Stimulated activated naive CD4-positive, alpha-beta T cell (primary cell): ENCODE results near the gene GALNT10.
A peak's percentile ranks its signal among the peaks of the same experiment; 100 is the strongest.

ENCODE experiments used
- DNase-seq, 6 experiments: peaks; one replicate each; lab custom pipeline; 2025; lab: John Stamatoyannopoulos, UW

Gene GALNT10

DNA sequence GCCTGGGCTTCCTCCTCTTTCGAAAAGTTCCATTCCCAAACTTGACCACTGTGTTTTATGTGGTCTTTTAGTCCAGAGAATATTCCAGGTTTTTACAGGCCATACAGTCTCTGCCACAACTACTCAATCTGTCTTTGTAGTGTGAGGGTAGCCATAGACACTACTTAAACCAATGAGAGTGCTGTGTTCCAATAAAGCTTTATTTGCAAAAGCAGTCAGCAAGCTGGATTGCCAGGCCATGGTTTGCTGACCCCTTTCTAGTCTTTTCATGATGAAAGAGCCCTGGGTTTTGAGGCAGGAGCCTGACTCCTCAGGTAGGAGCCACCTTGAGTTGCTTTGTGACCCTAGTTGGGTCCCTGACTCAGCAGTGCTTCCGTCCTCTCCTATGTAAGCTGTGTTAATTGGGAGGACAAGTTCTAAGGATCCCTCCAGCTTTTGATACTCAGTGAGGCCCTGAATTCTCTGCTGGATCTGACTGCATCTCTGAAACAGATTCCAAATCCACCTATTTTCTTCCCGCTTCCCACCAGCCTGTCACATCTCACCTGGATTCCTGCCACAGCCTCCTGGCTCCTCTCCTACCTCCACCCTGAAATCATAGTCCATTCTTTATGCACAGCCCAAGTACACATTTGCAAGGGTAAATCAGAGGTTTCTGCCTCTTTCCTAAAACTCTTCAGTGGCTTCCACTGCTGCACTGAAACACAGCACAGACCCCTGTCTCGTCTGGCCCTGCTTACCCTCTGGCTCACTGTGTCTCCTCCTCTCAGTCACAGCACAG, 13.5 kb downstream of the GALNT10 start:
- no peak for DNase-seq

DNA sequence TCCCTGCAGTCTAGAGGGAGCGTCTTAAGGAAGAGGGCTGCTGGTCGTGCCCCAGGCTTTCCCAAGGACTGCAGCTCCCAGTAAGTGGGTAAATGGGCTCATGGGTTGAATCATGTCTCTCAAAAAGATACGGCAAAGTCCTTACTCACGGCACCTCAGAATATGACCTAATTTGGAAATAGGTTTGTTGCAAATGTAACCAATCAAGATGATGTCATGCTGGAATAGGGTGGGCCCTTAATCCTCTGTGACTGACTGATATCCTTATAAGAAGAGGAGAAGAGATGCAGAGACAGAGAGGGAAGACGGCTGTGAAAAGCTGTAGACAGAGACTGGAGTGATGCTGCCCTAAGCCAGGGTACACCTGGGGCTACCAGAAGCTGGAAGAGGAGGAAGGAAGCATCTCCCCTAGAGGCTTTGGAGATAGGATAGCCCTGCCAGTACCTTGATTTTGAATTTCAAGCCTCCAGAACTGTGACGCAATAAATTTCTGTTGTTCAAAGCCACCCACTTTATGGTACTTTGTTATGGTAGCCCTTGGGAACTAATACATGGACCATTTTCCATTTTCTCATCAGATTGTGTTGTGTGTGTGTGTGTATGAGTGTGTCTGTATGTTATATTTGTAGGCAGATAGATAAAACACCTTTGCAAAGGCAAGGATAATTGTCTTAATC, 15.0 kb downstream of the GALNT10 start:
- no peak for DNase-seq

GRCh38 chr5:154206311-154206710, 15.8 kb downstream of the GALNT10 start:
- DNase-seq, result no peak

DNA sequence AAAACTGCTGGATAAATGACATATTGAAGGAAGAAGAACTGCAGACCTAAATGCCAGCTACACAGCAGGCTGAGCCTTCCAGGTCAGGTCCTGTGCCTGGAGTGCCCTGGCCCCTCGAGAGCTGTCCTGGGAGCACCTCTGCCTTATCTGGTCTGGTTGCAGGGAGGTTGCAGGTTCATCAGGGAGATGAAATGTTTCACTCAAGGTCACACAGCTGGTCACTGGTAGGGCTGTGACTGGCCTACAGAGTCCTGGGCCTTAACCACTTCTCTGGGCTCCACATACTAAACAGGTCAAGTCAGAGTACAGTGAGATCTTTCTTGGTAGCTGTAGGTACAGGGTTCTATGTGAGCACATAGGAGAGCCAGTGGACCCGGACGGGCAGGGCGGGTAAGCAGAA, 16.7 kb downstream of the GALNT10 start:
- no peak for DNase-seq

GRCh38 chr5:154209591-154210081, 19.1 kb downstream of the GALNT10 start:
- DNase-seq, result no peak

- DNase-seq, result no peak
These were observed 19.6 kb downstream of the GALNT10 start for GRCh38 chr5:154210163-154210562.

DNA sequence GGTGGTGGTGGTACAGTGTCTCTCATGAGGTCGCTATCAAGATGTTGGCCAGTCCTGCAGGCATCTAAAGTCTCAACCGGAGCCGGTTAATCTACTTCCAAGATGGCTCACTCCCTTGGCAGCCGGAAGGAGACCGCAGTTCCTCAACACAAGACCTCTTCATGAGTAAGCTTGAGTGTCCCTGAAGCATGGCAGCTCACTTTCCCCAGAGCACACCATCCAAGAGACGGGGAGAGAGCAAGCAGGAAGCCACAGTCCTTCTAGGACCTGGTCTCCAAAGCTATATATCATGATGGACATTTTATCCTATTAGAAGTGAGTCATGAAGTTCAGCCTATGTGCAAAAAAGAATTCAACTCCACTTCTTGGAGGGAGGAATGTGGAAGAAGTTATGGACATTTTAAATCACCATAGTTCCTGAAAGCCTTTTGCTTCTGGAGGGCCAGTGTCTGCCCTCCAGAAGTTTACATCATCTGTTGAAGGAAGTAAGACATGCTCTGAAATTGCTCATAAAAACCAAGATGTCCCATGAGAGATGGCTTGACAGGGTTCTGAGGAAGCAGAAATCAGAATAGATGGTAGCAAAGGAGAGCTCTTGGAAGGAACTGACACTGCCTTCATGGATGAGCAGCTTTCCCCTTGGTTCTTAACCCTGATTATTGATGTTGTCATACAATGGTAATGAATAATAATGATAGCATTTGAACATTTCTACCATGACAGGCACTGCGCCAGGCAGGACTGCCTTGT, 21.3 kb downstream of the GALNT10 start:
- no peak for DNase-seq

- DNase-seq, result no peak
These were observed 23.1 kb downstream of the GALNT10 start for GRCh38 chr5:154213592-154213991.

- no peak for DNase-seq
These were observed 24.0 kb downstream of the GALNT10 start for GRCh38 chr5:154214371-154215106.

DNA sequence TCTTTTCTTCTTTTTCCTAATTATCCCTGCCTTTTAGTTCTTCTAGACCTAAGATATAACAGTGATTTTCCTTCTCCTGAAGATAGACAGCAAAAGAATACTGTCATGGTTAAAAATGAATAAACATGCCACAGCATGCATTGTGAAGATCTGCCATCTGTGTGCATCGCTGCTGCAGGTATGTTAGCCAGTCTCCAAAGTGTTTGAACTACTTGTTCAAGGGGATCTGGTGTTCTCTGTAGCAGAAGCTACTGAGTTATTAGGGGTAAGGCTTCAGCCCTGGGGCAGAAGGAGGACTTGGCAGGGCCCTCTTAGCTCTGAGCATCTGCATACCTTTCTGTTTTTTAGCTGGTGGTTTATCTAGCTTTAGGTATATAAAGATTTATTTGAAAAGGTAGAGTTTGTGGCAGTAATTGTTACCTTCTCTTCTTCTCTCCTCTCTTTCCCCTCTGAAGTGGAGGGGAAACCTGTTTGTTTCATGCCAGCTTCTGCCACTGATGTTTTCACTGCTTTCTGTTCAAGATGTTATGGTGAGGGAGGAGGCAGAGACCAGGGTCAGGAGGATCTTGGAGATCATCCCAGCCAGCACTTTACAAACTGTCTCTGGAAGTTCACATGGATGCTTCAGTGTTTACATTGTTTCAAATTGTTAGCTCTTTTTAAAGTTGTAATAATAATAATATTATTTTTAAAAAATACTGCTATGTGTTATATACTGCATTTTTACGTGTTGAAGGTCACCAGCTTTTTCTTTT, 25.2 kb downstream of the GALNT10 start:
- DNase-seq, result no peak

DNA sequence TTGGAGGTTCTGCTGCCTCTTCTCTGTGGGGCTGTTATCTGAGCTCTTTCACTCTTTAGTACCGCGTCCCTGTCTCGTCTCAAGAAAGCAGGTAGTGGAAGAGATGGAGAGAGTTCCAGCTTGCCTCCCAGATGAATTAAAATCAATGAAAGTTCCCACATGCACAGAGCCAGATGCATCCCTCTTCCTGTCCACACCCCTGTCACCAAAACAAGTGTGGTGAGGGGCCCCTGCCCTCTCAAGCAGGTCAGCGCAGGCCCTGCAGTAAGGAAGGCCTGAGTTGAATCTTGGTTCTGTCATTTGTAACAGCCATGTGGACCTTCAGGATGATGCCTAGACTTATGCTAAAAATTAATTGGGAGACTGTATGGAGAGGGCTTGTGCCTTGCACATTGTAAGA, 26.9 kb downstream of the GALNT10 start:
- no peak for DNase-seq

DNA sequence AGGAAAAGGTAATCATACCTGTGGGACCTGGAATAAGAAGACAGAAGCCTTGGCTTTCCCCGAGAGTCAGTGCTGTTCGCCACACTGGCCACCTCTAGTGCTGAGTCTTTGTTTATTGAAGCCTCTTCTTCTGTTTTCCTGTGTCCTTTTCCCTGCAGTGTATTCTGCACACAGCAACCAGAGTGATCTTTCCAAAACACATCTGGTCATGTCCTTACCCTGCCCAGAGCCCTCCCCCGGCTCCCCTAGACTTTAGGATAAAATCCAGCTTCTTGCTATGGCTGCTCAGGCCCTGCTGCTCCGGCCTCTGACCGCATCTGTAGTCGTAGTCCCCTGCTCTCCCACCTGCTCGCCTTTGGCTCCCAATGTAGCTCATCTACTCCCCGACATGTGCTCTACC, 28.3 kb downstream of the GALNT10 start:
- DNase-seq, result no peak

- DNase-seq, result no peak
These were observed 30.1 kb downstream of the GALNT10 start for GRCh38 chr5:154220625-154221024.

DNA sequence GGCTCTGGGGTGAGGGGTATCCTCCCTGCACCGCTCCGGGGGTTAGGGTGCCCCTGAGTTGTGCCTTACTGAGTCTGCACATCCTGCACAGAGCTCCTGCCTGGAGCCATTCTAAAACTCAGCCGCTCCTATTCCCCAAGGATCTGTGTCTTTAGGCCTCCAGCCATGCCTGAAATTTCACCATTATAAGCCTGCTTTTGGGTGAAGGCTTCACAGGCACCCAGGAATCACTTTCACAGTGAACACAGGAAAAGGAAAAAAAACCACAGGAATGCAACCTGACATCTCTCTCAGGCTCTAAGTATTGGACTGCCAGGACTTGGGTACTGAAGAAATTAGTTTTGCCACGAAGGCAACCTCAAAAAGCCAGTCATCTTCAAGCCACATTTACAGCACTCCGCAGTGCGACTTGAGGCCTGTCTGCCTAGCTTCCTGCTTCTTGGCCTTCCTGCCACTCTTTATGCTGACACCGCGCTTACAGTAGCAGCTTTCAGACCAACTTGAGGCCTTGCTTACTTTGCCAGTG, 30.9 kb downstream of the GALNT10 start:
- peak in 5 of 6 experiments; percentile 15 to 51 (median 43) for DNase-seq

- no peak for DNase-seq
These were observed 31.9 kb downstream of the GALNT10 start for GRCh38 chr5:154222414-154222813.

- DNase-seq, result no peak
These were observed 32.8 kb downstream of the GALNT10 start for GRCh38 chr5:154223320-154223719.

DNA sequence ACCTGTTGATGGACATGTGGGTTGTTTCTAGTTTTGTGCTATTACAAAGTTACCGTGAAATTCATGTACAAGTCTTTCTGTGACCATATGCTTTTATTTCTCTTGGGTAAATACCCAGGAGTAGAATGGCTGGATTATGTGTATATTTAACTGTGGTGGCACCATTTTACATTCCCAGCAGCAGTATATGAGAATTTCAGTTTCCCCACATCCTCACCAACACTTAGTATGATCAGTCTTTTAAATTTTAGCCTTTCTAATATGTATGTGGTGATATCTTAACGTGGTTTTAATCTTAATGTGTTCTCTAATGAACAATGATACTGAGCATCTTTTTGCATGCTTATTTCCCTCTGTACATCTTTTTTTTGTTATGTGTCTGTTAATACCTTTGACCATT, 36.6 kb downstream of the GALNT10 start:
- no peak for DNase-seq

GRCh38 chr5:154228696-154229095, 38.2 kb downstream of the GALNT10 start:
- DNase-seq, result no peak

DNA sequence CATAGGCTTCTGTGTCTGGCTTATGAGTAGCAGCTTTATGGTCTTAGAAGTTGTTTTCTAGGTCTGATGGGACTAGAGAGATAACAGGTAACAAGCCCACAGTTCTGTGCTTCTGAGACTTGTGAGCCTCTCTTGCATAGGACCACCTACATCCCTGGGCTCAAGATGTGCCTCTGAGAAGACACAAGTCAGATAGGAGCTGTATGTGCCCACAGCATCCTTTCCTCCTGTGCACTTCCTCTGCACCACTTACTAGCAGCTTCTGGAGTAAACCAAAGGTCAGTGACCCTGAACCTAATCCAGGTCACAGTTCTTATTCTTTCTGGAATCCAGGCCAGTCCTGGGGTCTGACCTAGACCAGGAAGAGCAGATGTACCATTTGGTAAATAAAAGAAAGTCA, 40.0 kb downstream of the GALNT10 start:
- no peak for DNase-seq

- DNase-seq, result no peak
These were observed 44.0 kb downstream of the GALNT10 start for GRCh38 chr5:154234551-154234950.

- no peak for DNase-seq
These were observed 45.5 kb downstream of the GALNT10 start for GRCh38 chr5:154236011-154236410.
